ENCODE data around the gene FBXO42.
A peak's percentile ranks its signal among the peaks of the same experiment; 100 is the strongest.

FBXO42 gene

DNA sequence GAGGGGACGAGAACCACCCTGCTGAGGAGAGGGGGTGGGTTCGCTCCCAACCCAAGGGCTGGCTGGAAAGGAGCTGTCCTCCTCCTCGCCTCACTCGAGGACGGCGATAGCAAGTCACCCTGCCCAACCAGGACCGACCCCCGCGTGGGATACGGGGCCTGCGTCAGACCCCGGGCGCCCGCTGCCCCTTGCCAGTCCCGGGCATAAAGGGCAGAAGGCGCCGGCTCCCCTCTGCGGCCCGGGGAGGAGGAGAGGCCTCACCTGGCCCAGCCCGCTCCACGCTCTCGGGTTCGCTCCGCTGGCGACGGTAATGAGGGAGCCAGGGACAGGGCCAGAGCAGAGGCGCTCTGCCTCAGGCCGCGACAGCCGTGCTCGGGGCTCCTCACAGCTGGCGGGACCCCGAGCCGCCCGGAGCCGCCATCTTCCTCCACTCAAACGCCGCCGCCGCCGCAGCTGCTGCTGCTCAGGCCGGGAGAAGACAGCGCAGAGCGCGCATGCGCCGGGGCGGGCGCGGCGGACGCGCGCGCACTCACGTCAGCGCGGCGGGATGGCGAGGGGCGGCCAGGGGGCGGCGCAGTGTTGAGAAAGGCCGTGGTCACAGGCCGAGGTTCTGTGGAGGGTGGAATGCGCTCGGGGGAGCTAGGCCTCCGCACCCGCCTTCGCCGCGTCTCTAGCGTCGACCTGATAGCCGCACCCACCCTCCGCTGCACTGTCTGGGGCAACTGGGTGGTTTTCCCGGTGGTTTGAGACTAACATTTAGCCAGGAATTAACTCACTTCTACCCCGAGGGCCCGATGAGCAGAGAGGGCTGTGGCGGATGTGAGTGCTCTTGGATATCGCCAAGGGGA, at the start of gene FBXO42:
Gene FBXO42, minus strand, starts transcription at position 487 of the 848 bp plus-strand sequence. CDS start 37,062 bp downstream, outside the sequence.
- H3K27me3 ChIP-seq, result no peaks in the 10 kb centered on the region
- TF ChIP-seq, protein P1, sequence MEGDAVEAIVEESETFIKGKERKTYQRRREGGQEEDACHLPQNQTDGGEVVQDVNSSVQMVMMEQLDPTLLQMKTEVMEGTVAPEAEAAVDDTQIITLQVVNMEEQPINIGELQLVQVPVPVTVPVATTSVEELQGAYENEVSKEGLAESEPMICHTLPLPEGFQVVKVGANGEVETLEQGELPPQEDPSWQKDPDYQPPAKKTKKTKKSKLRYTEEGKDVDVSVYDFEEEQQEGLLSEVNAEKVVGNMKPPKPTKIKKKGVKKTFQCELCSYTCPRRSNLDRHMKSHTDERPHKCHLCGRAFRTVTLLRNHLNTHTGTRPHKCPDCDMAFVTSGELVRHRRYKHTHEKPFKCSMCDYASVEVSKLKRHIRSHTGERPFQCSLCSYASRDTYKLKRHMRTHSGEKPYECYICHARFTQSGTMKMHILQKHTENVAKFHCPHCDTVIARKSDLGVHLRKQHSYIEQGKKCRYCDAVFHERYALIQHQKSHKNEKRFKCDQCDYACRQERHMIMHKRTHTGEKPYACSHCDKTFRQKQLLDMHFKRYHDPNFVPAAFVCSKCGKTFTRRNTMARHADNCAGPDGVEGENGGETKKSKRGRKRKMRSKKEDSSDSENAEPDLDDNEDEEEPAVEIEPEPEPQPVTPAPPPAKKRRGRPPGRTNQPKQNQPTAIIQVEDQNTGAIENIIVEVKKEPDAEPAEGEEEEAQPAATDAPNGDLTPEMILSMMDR (IDR thresholded peaks at IDR 0.05), result peak; percentile 72
- H3K36me3 ChIP-seq, result no peaks in the 10 kb centered on the region
- peak within 1 kb of the TSS; percentile 88 for H3K27ac ChIP-seq
- H3K4me1 ChIP-seq (ENCODE audit: control insufficient read depth in 1 of 2, insufficient read depth in 1 of 2, low read depth in 1 of 2, low read length in 1 of 2), result peaks cover 24 to 26% of the 10 kb centered on the region in 2 experiments
- H3K4me3 ChIP-seq (ENCODE audit: low read depth in 1 of 2, low read length in 1 of 2), result peak within 1 kb of the TSS; percentile 88 to 97
- H3K9me3 ChIP-seq, result no peaks in the 10 kb centered on the region

DNA sequence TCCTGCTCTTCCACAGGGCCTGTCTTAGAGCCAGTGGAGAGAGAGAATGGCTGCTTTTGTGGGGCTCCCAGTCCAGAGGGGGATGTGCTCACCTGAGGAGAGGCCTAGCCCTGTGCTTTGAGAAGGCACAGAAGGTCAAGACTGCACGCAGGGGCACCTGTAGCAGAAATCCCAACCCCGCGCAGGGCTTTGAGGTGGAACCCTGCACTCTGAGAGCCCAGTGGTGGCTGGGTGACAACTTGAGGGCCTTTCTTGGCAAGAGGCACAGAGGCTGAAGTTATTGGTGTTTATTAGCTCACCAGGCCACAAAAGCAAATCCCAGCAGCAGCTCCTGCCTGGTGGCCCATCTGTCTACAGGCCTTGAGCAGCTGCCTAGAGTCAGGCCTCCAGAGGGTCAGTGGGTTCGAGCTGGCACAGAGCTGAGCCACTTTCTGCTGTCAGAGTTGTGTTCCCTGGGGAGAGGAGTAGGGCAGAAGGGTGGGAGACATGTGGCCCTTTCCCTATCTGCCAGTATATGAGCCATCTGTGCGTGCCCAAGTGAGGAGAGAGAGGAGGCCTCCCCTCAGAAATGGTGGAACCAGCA, 46.2 kb upstream of the FBXO42 start:
- Histone ChIP-seq H3K27ac (no peak overlapping the region), H3K36me3 (peaks cover 71% of the 10 kb centered on the region), H3K4me3 (ENCODE audit: low read depth in 1 of 2, low read length in 1 of 2) (no peak overlapping the region), H3K27me3 (no peaks in the 10 kb centered on the region), H3K9me3 (no peaks in the 10 kb centered on the region), H3K4me1 (ENCODE audit: control insufficient read depth in 1 of 2, insufficient read depth in 1 of 2, low read depth in 1 of 2, low read length in 1 of 2) (no peaks in the 10 kb centered on the region)
- TF ChIP-seq, protein P1 (IDR thresholded peaks at IDR 0.05), result no peak

DNA sequence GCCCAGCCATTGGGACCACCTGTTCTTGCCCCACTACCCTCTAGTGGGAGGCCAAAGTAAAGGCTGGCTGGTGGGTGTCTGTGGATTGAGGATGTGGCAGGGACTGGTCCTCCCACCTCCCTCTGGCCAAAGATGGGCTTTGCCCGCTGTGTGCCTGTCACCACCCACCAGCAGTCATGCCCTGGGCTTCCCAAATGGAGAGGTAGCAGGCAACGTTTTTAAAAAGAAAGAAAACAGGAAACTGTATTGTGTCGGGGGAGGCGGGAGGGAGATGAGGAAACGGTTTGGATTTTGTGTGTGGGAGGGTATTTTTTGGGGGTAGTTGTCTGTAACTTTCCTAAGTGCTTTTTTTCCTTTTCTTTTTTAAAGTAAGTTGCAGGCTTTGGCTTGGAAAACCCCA, 44.8 kb upstream of the FBXO42 start:
- TF ChIP-seq, protein P1 (IDR thresholded peaks at IDR 0.05), result no peak
- no peak overlapping the region for H3K4me3 ChIP-seq (ENCODE audit: low read depth in 1 of 2, low read length in 1 of 2)
- H3K9me3 ChIP-seq, result no peaks in the 10 kb centered on the region
- no peaks in the 10 kb centered on the region for H3K27me3 ChIP-seq
- no peak overlapping the region for H3K27ac ChIP-seq
- no peaks in the 10 kb centered on the region for H3K4me1 ChIP-seq (ENCODE audit: control insufficient read depth in 1 of 2, insufficient read depth in 1 of 2, low read depth in 1 of 2, low read length in 1 of 2)
- peaks cover 80% of the 10 kb centered on the region for H3K36me3 ChIP-seq

DNA sequence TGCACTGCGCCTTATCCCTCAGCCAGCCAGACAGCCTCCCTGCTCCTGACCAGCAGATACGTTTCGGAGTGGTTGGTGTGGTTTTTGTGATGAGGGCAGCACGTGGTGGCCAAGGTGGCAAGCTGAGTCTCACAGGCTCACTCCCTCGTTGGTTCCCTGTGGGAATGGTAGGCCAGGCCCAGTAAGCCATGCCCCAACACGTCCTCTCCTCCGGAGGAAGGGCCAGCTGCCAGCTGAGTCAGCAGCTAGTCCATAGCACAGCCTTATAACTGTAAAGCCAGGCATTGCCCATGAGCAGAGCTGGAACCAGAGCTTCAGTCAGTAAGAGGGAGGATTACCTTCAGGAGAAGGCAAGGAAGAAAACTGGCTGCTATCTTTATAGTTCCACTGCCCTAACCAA, 44.3 kb upstream of the FBXO42 start:
- no peak overlapping the region for H3K27ac ChIP-seq

DNA sequence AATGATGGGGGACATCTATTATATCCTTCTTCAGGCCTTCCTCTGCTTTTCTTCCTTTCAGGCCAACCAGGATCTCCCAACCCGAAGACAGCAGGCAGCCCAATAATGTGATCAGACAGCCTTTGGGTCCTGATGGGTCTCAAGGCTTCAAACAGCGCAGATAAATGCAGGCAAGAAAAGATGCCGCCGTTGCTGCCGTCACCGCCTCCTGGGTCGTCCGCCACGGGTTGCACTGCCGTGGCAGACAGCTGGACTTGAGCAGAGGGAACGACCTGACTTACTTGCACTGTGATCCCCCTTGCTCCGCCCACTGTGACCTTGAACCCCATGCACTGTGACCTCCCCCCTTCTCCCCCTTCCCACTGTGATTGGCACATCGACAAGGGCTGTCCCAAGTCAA, 42.7 kb upstream of the FBXO42 start:
- Histone ChIP-seq H3K27me3 (no peaks in the 10 kb centered on the region), H3K9me3 (no peaks in the 10 kb centered on the region), H3K27ac (no peak overlapping the region), H3K4me3 (ENCODE audit: low read depth in 1 of 2, low read length in 1 of 2) (no peak overlapping the region), H3K4me1 (ENCODE audit: control insufficient read depth in 1 of 2, insufficient read depth in 1 of 2, low read depth in 1 of 2, low read length in 1 of 2) (peaks cover 9% of the 10 kb centered on the region in 2 experiments), H3K36me3 (peaks cover 74% of the 10 kb centered on the region)
- TF ChIP-seq, protein P1 (IDR thresholded peaks at IDR 0.05), result no peak

More for the DNA sequence above, 44.3 kb upstream of the FBXO42 start:
- Histone ChIP-seq H3K4me1 (ENCODE audit: control insufficient read depth in 1 of 2, insufficient read depth in 1 of 2, low read depth in 1 of 2, low read length in 1 of 2) (peaks cover 4% of the 10 kb centered on the region in 2 experiments), H3K4me3 (ENCODE audit: low read depth in 1 of 2, low read length in 1 of 2) (no peak overlapping the region), H3K27me3 (no peaks in the 10 kb centered on the region), H3K36me3 (peaks cover 80% of the 10 kb centered on the region), H3K9me3 (no peaks in the 10 kb centered on the region)
- TF ChIP-seq, protein P1 (IDR thresholded peaks at IDR 0.05), result no peak

Measured in neutrophil (primary cell).